MCF 10A (cell line): ENCODE results near the gene AGO3. TPM values are rescaled to one million over a fixed set of nuclear protein-coding genes. Genes with fewer than 3 reads are reported as not detected.

Experiments used
- BruUV-seq: library from RNA; stranded (reverse); fragments of 400-500 nt; replicated peaks from 2 replicates; lab custom pipeline; 2021; lab: Mats Ljungman, UMichigan
- CTCF ChIA-PET: fragments of 300-600 bp; sonication (Branson Sonifier 250); formaldehyde crosslinking; extraction: SDS; loops from one replicate; lab custom pipeline; 2021; ENCODE audit warnings: antibody characterized with exemption, inconsistent platforms; lab: Yijun Ruan, JAX
- POLR2A ChIA-PET: fragments of 300-600, 350-650 bp; sonication (Branson Sonifier 250); formaldehyde crosslinking; extraction: SDS; loops from one replicate; lab custom pipeline; 2020; ENCODE audit warnings: antibody characterized with exemption, inconsistent platforms; lab: Yijun Ruan, JAX
- DNase-seq: peaks from one replicate; pipeline ENCODE4 v3.0.0-alpha.2; 2018; ENCODE audit not compliant: unreplicated experiment
- H3K27ac Mint-ChIP-seq: one replicate; pipeline ENCODE4 v1.8.0; 2022; ENCODE audit warnings: mild to moderate bottlenecking, low read depth, mixed read lengths; ENCODE audit not compliant: unreplicated experiment
- H3K27me3 Mint-ChIP-seq: one replicate; pipeline ENCODE4 v1.8.0; 2022; ENCODE audit warnings: mixed read lengths; ENCODE audit not compliant: insufficient read depth, unreplicated experiment
- H3K36me3 Mint-ChIP-seq: one replicate; pipeline ENCODE4 v1.8.0; 2022; ENCODE audit warnings: mild to moderate bottlenecking, moderate library complexity, mixed read lengths; ENCODE audit not compliant: insufficient read depth, unreplicated experiment
- H3K4me1 Mint-ChIP-seq: one replicate; pipeline ENCODE4 v1.8.0; 2022; ENCODE audit warnings: mixed read lengths; ENCODE audit not compliant: insufficient read depth, unreplicated experiment
- H3K4me3 Mint-ChIP-seq: one replicate; pipeline ENCODE4 v1.8.0; 2022; ENCODE audit warnings: mild to moderate bottlenecking, moderate library complexity, mixed read lengths; ENCODE audit not compliant: unreplicated experiment
- H3K9me3 Mint-ChIP-seq: one replicate; pipeline ENCODE4 v1.8.0; 2022; ENCODE audit warnings: mixed read lengths; ENCODE audit not compliant: unreplicated experiment
- intact Hi-C: fragments of 100-400 bp; cut with micrococcal nuclease; formaldehyde crosslinking; loops from 2 replicates; pipeline ENCODE4 v1.14.1; 2022
- total RNA-seq: library from RNA; stranded (reverse); gene quantifications from 2 replicates; pipeline ENCODE4 v1.2.3, GENCODE V29; 2022
- TF ChIP-seq, protein P1 (sequence below): fragments of 200-600 bp; IDR thresholded peaks from one replicate; pipeline ENCODE4 v1.8.0; 2022; ENCODE audit warnings: antibody characterized with exemption, mild to moderate bottlenecking; ENCODE audit not compliant: unreplicated experiment

AGO3 gene
- total RNA-seq, 1 experiment from 2014 or later: 31.6 TPM

DNA sequence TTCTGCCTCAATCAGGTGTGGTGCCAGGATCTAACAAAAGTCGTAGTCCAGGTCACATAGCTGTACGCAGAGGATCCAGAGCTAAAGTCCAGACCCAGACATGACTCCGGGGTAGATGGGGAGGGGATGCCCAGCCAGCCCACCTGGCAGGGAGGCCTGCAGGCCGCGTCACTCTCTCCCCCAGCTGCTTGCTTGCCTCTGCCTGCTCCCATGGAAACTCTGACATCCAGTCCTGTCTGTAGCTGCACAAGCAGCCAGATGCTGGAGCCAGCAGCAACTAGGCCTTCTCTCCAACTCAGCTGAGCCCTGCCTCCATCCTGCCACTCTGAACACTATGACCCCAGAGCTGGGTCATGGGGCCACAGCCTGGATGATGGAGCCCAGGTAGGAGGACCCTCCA lies 186.0 kb downstream of the AGO3 start:
- TF ChIP-seq, protein P1, sequence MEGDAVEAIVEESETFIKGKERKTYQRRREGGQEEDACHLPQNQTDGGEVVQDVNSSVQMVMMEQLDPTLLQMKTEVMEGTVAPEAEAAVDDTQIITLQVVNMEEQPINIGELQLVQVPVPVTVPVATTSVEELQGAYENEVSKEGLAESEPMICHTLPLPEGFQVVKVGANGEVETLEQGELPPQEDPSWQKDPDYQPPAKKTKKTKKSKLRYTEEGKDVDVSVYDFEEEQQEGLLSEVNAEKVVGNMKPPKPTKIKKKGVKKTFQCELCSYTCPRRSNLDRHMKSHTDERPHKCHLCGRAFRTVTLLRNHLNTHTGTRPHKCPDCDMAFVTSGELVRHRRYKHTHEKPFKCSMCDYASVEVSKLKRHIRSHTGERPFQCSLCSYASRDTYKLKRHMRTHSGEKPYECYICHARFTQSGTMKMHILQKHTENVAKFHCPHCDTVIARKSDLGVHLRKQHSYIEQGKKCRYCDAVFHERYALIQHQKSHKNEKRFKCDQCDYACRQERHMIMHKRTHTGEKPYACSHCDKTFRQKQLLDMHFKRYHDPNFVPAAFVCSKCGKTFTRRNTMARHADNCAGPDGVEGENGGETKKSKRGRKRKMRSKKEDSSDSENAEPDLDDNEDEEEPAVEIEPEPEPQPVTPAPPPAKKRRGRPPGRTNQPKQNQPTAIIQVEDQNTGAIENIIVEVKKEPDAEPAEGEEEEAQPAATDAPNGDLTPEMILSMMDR: no peak

DNA sequence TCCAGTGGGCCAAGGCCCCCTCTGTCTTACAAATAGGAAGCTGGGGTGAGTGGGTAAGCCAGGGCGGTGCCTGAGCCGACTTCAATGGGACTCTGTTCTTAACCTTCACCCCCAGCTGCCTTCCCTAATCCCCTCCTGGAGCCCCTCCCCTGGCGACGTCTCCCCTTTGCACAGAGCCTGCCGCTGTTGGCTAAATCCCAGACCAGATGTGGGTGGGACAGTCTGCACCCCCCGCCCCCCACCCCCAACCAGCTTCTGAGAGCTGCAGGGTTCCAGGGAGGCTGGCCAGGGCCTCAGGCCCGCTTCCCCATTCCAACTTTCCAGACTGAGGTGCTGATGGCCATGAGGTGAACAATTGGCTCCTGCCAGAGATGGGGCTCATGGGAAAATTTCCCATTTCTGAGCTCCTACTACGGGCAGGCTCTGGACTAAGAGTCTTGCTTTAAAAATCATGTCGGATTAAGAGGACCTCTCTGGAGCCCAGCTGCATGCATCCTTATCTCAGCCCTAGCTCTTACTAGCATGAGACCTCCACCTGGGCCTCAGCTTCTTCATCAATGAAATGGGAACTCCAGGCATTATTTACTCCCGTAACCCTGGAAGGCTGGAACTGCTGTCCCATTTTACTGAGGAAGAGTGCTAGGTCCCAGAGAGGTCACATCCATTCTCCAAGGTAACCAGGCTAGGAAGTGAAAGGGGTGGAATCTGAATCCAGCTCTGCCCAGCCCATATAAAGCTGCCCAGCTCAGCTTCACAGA lies 187.7 kb downstream of the AGO3 start:
- H3K27ac Mint-ChIP-seq: no peak overlapping the region
- intact Hi-C loops: no loop called here
- TF ChIP-seq, protein P1: no peak
- H3K27me3 Mint-ChIP-seq: peaks cover 8% of the 10 kb centered on the region
- no peaks in the 10 kb centered on the region for H3K36me3 Mint-ChIP-seq
- ChIA-PET POLR2A (interaction anchor here (0.6 to 1.3 kb wide), 5 partner anchors 12 to 78 kb away, joined by 3 to 4 read pairs (median 3); partner anchors contain the start of gene TRAPPC3), CTCF (interaction anchor here (0.7 to 1.7 kb wide), 4 partner anchors 9 to 31 kb away, joined by 3 to 5 read pairs (median 4); no protein-coding TSS in a partner anchor)
- DNase-seq: no peak
- no peaks in the 10 kb centered on the region for H3K9me3 Mint-ChIP-seq
- BruUV-seq: no TSS peak
- H3K4me1 Mint-ChIP-seq: no peaks in the 10 kb centered on the region
- H3K4me3 Mint-ChIP-seq: no peak overlapping the region

More for the DNA sequence above, 186.0 kb downstream of the AGO3 start:
- DNase-seq: no peak
- Mint-ChIP-seq H3K9me3 (no peaks in the 10 kb centered on the region), H3K4me1 (no peaks in the 10 kb centered on the region), H3K36me3 (no peaks in the 10 kb centered on the region), H3K27me3 (no peaks in the 10 kb centered on the region), H3K4me3 (no peak overlapping the region), H3K27ac (no peak overlapping the region)
- ChIA-PET CTCF (interaction anchor here (0.8 to 1.3 kb wide), 3 partner anchors 18 to 101 kb away, joined by 3 to 4 read pairs (median 3); no protein-coding TSS in a partner anchor), POLR2A (no interaction called here)
- intact Hi-C loops: no loop called here
- BruUV-seq: no TSS peak

DNA sequence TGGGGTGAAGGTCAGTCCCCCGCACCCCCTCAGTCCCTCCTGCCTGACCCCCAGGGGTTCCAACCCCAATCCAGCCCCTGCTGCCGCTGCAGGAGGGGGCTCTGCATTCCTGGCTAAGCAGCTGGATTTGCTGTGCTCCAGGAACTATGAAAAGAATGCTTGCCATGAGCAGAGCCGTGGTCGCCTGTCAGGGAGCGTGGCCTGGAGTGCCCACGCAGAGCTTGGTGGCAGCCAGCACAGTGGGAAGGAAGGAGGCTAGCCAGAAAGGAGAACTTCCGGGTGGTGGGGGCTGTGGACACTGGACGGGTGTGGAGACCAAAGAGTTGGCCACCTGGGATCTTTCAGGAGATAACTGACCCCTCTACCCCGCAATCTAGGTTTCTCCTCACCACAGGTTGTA lies 188.6 kb downstream of the AGO3 start:
- Mint-ChIP-seq H3K36me3 (no peaks in the 10 kb centered on the region), H3K9me3 (no peaks in the 10 kb centered on the region), H3K4me1 (no peaks in the 10 kb centered on the region), H3K4me3 (no peak overlapping the region), H3K27me3 (peaks cover 16% of the 10 kb centered on the region), H3K27ac (no peak overlapping the region)
- intact Hi-C loops: no loop called here
- ChIA-PET CTCF (interaction anchor here (0.9 to 1.7 kb wide), 3 partner anchors 12 to 29 kb away, joined by 3 to 4 read pairs (median 3); no protein-coding TSS in a partner anchor), POLR2A (interaction anchor here (0.6 to 1.1 kb wide), 2 partner anchors 30 to 78 kb away, joined by 3 read pairs; partner anchors contain the start of gene TRAPPC3)
- no TSS peak for BruUV-seq
- TF ChIP-seq, protein P1: no peak
- no peak for DNase-seq

Other genes with a start within 250 kb of the AGO3 start
- 7.1 and 8.3 TPM in 2 replicates for gene C1orf216, start 212.2 kb upstream of the AGO3 start, total RNA-seq
- 1.6 and 4.3 TPM in 2 replicates for gene CLSPN, start 161.1 kb upstream of the AGO3 start, total RNA-seq
- 5.2 and 14.6 TPM in 2 replicates for gene AGO4, start 123.1 kb upstream of the AGO3 start, total RNA-seq
- 13.5 and 15.7 TPM in 2 replicates for gene AGO1, start 47.9 kb upstream of the AGO3 start, total RNA-seq
- not detected in 2 replicates for gene TEKT2, start 153.0 kb downstream of the AGO3 start, total RNA-seq
- gene ADPRS, start 157.8 kb downstream of the AGO3 start, total RNA-seq: 24.8 and 26.4 TPM in 2 replicates
- not detected in 2 replicates for gene COL8A2, start 194.1 kb downstream of the AGO3 start, total RNA-seq
- 72.8 and 75.5 TPM in 2 replicates for gene TRAPPC3, start 218.4 kb downstream of the AGO3 start, total RNA-seq
- 131 and 170 TPM in 2 replicates for gene MAP7D1, start 225.1 kb downstream of the AGO3 start, total RNA-seq